ENCODE data around the gene PRIMA1.

DNA sequence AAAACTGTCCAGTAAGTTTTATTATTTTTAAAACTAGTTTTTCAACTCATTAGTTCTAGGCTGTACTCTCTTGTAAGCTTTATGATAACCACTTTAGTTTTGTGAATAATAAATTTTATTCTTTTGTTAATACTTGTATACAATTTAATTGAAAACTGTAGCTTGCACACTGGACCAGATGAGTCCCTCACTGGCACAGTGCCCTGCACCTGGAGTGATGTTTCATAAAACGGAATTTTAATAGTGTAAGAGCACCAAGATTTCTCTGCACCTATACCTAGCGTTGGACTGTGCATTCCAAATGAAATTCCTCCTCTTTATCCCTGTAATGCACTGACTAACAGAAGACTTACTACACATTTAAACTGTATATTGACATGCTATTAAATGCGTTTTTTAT is 80.8 kb downstream of the PRIMA1 start:
- TF ChIP-seq, protein P1, sequence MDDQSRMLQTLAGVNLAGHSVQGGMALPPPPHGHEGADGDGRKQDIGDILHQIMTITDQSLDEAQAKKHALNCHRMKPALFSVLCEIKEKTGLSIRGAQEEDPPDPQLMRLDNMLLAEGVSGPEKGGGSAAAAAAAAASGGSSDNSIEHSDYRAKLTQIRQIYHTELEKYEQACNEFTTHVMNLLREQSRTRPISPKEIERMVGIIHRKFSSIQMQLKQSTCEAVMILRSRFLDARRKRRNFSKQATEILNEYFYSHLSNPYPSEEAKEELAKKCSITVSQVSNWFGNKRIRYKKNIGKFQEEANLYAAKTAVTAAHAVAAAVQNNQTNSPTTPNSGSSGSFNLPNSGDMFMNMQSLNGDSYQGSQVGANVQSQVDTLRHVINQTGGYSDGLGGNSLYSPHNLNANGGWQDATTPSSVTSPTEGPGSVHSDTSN (IDR thresholded peaks at IDR 0.05): no peak
- TF ChIP-seq EP300 (IDR thresholded peaks at IDR 0.05; ENCODE audit: borderline replicate concordance in 1 of 2, low read depth in 1 of 2, low read length in 1 of 2): no peak
- TF ChIP-seq, protein P2, sequence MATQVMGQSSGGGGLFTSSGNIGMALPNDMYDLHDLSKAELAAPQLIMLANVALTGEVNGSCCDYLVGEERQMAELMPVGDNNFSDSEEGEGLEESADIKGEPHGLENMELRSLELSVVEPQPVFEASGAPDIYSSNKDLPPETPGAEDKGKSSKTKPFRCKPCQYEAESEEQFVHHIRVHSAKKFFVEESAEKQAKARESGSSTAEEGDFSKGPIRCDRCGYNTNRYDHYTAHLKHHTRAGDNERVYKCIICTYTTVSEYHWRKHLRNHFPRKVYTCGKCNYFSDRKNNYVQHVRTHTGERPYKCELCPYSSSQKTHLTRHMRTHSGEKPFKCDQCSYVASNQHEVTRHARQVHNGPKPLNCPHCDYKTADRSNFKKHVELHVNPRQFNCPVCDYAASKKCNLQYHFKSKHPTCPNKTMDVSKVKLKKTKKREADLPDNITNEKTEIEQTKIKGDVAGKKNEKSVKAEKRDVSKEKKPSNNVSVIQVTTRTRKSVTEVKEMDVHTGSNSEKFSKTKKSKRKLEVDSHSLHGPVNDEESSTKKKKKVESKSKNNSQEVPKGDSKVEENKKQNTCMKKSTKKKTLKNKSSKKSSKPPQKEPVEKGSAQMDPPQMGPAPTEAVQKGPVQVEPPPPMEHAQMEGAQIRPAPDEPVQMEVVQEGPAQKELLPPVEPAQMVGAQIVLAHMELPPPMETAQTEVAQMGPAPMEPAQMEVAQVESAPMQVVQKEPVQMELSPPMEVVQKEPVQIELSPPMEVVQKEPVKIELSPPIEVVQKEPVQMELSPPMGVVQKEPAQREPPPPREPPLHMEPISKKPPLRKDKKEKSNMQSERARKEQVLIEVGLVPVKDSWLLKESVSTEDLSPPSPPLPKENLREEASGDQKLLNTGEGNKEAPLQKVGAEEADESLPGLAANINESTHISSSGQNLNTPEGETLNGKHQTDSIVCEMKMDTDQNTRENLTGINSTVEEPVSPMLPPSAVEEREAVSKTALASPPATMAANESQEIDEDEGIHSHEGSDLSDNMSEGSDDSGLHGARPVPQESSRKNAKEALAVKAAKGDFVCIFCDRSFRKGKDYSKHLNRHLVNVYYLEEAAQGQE (IDR thresholded peaks at IDR 0.05; ENCODE audit: low read depth, low read length): no peak
- TF ChIP-seq, protein P3, sequence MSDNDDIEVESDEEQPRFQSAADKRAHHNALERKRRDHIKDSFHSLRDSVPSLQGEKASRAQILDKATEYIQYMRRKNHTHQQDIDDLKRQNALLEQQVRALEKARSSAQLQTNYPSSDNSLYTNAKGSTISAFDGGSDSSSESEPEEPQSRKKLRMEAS (IDR thresholded peaks at IDR 0.05; ENCODE audit: low read depth): no peak
- TF ChIP-seq, protein P4, sequence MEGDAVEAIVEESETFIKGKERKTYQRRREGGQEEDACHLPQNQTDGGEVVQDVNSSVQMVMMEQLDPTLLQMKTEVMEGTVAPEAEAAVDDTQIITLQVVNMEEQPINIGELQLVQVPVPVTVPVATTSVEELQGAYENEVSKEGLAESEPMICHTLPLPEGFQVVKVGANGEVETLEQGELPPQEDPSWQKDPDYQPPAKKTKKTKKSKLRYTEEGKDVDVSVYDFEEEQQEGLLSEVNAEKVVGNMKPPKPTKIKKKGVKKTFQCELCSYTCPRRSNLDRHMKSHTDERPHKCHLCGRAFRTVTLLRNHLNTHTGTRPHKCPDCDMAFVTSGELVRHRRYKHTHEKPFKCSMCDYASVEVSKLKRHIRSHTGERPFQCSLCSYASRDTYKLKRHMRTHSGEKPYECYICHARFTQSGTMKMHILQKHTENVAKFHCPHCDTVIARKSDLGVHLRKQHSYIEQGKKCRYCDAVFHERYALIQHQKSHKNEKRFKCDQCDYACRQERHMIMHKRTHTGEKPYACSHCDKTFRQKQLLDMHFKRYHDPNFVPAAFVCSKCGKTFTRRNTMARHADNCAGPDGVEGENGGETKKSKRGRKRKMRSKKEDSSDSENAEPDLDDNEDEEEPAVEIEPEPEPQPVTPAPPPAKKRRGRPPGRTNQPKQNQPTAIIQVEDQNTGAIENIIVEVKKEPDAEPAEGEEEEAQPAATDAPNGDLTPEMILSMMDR (IDR thresholded peaks at IDR 0.05): no peak
- no peak for TF ChIP-seq POLR2AphosphoS5 (IDR thresholded peaks at IDR 0.05; ENCODE audit: low read depth, low read length)
- no peak for TF ChIP-seq YY1 (IDR thresholded peaks at IDR 0.05; ENCODE audit: low read depth)
- TF ChIP-seq SMC3 (IDR thresholded peaks at IDR 0.05; ENCODE audit: low read depth, low read length): no peak
- TF ChIP-seq, protein P5, sequence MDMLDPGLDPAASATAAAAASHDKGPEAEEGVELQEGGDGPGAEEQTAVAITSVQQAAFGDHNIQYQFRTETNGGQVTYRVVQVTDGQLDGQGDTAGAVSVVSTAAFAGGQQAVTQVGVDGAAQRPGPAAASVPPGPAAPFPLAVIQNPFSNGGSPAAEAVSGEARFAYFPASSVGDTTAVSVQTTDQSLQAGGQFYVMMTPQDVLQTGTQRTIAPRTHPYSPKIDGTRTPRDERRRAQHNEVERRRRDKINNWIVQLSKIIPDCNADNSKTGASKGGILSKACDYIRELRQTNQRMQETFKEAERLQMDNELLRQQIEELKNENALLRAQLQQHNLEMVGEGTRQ (IDR thresholded peaks at IDR 0.05; ENCODE audit: borderline replicate concordance, low read depth, low read length): no peak
- TF ChIP-seq RCOR1 (IDR thresholded peaks at IDR 0.05; ENCODE audit: low read length): no peak
- TF ChIP-seq RFX5 (IDR thresholded peaks at IDR 0.05; ENCODE audit: low read length): no peak
- TF ChIP-seq TAF1 (IDR thresholded peaks at IDR 0.05; ENCODE audit: borderline replicate concordance, low read depth, low read length): no peak

Measured in SK-N-SH (cell line).